SK-N-SH treated with all-trans-retinoic acid at 6 μM for 48 hours (cell line): ENCODE results near the gene PLA2G1B.

Experiments used
- ARNTL ChIP-seq: fragments of 450-650 bp; formaldehyde crosslinking; IDR thresholded peaks from 2 replicates; pipeline ENCODE4 v1.5.0; 2020; ENCODE audit warnings: low read depth, mild to moderate bottlenecking, moderate library complexity, borderline replicate concordance
- CREB5 ChIP-seq: fragments of 250-450 bp; sonication (Bioruptor Pico); IDR thresholded peaks from 2 replicates; pipeline ENCODE4 v1.5.1; 2020; ENCODE audit warnings: low read depth, mild to moderate bottlenecking, moderate library complexity
- CSDC2 ChIP-seq: fragments of 250-450 bp; sonication (Bioruptor Pico); IDR thresholded peaks from 2 replicates; pipeline ENCODE4 v1.5.0; 2020; ENCODE audit warnings: mild to moderate bottlenecking, moderate library complexity
- CSRNP3 ChIP-seq: fragments of 250-450 bp; sonication (Bioruptor Pico); IDR thresholded peaks from 2 replicates; pipeline ENCODE4 v1.5.1; 2021; ENCODE audit warnings: mild to moderate bottlenecking, moderate library complexity
- ESRRG ChIP-seq: fragments of 250-450 bp; sonication (Bioruptor Pico); IDR thresholded peaks from 2 replicates; pipeline ENCODE4 v1.6.1; 2021; ENCODE audit warnings: mild to moderate bottlenecking
- OSR1 ChIP-seq: fragments of 250-450 bp; sonication (Bioruptor Pico); IDR thresholded peaks from 2 replicates; pipeline ENCODE4 v1.8.0; 2022; ENCODE audit warnings: moderate library complexity, mild to moderate bottlenecking, inconsistent platforms
- PATZ1 ChIP-seq: fragments of 250-450 bp; sonication (Bioruptor Pico); IDR thresholded peaks from 2 replicates; pipeline ENCODE4 v1.8.0; 2020; ENCODE audit warnings: mild to moderate bottlenecking, moderate library complexity, borderline replicate concordance
- TCF4 ChIP-seq: fragments of 250-450 bp; sonication (Bioruptor Pico); IDR thresholded peaks from 2 replicates; pipeline ENCODE4 v1.8.0; 2021; ENCODE audit warnings: mild to moderate bottlenecking, moderate library complexity, borderline replicate concordance
- TOX ChIP-seq: fragments of 250-450 bp; sonication (Bioruptor Pico); IDR thresholded peaks from 2 replicates; pipeline ENCODE4 v1.8.0; 2021; ENCODE audit warnings: mild to moderate bottlenecking, moderate library complexity, borderline replicate concordance
- ZC3H10 ChIP-seq: fragments of 250-450 bp; sonication (Bioruptor Pico); IDR thresholded peaks from 2 replicates; pipeline ENCODE4 v1.5.1; 2021; ENCODE audit warnings: mild to moderate bottlenecking, moderate library complexity
- ZFP3 ChIP-seq: fragments of 250-450 bp; sonication (Bioruptor Pico); IDR thresholded peaks from 2 replicates; pipeline ENCODE4 v1.5.0; 2020; ENCODE audit warnings: mild to moderate bottlenecking, moderate library complexity
- ZFP30 ChIP-seq: fragments of 450-650 bp; formaldehyde crosslinking; IDR thresholded peaks from 2 replicates; pipeline ENCODE4 v1.5.0; 2022; ENCODE audit warnings: mild to moderate bottlenecking, moderate library complexity
- ZNF565 ChIP-seq: fragments of 450-650 bp; formaldehyde crosslinking; conservative IDR thresholded peaks from 2 replicates; pipeline ENCODE4 v1.5.0; 2020; ENCODE audit warnings: low read depth, mild to moderate bottlenecking, moderate library complexity
- ZNF70 ChIP-seq: fragments of 450-650 bp; formaldehyde crosslinking; IDR thresholded peaks from 2 replicates; pipeline ENCODE4 v1.5.0; 2020; ENCODE audit warnings: mild to moderate bottlenecking, moderate library complexity

GRCh38 chr12:120331390-120331789 lies 3.8 kb upstream of the PLA2G1B start:
- TF ChIP-seq ZNF70, result no peak
- no peak for TF ChIP-seq PATZ1 (CRISPR knock-in tag)
- no peak for TF ChIP-seq ZFP30
- TF ChIP-seq OSR1 (CRISPR knock-in tag), result no peak
- no peak for TF ChIP-seq TOX
- TF ChIP-seq CSRNP3 (CRISPR knock-in tag), result no peak
- no peak for TF ChIP-seq TCF4 (CRISPR knock-in tag)
- no peak for TF ChIP-seq ZNF565 (CRISPR knock-in tag)
- no peak for TF ChIP-seq CSDC2
- TF ChIP-seq CREB5 (CRISPR knock-in tag), result no peak
- no peak for TF ChIP-seq ZFP3 (CRISPR knock-in tag)
- TF ChIP-seq ZC3H10 (CRISPR knock-in tag), result no peak
- no peak for TF ChIP-seq ESRRG (CRISPR knock-in tag)
- TF ChIP-seq ARNTL (CRISPR knock-in tag), result no peak
